ENCODE results near the gene RHD.
A peak's percentile ranks its signal among the peaks of the same experiment; 100 is the strongest.
"Not testable (repeated sequence)": the region's sequence is repeated elsewhere in the genome, so short reads cannot be mapped to it uniquely, and the experiment has no call there.

RHD gene

GRCh38 chr1:25309486-25309885 lies 37.2 kb downstream of the RHD start:
- DNase-seq, result not testable (repeated sequence)

DNA sequence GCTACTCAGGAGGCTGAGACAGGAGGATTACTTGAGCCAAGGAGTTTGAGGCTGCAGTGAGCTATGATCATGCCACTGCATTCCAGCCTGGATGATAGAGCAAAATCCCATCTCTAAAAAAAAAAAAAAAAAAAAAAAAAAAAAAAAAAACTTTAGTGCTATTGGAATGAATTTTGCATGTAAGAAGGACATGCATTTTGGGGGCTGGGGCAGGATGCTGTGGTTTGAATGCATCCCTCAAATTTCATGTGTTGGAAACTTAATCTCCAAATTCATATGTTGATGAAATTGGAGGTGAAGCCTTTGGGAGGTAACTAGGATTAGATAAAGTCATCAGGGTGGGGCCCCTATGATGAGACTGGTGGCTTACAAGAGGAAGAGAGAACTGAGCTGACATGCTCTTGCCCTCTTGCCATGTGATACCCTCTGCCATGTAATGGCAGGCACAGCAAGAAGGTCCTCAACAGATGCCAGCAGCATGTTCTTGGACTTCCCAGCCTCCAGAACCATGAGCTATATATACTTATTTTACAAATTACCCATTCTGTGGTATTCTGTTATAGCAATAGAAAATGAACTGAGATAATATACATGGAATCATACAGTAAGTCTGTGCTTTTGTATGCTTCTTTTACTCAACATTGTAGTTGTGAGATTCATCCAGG lies 40.6 kb downstream of the RHD start:
- not testable (repeated sequence) for DNase-seq

DNA sequence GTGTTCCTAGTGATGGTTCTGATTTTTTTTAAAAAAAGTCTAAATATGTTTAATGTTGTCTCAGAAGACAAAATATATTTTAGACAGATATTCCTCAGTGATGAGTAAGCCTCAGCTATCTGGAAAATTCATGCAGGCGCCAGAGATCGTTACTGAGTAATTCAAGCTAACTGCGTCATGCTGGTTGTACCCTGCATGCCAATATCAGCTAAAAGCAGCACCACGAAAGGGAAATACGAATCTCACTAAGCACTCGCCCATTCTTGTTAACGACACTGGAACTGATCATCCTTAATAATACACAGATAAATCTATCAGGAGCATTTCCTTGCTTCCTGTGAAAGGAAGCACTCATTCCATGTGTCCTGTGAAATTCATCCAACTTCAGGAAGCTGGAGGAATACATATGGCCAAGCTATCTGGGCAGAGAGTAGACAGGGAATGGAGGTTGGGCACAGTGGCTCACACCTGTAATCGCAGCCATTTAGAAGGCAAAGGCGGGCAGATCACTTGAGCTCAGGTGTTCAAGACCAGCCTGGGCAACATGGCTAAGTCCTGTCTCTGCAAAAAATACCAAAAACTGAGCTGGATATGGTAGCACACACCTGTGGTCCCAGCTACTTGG lies 48.1 kb downstream of the RHD start:
- peak; percentile 92 for DNase-seq

DNA sequence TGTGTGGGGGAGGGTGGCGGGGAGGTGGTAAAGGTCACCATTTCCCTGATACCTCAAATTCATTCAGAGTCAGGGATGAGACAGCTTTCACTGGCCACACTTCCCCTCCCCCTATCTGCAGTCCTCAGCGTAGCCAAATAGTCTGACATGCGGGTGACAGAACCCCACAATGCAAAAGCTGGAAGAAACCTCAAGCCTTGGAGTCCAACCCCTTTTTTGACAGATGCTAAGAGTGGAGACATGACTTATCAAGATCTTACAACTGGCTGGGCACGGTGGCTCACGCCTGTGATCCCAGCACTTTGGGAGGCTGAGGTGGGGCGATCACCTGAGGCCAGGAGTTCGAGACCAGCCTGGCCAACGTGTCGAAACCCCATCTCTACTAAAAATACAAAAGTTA lies 49.8 kb downstream of the RHD start:
- not testable (repeated sequence) for DNase-seq

DNA sequence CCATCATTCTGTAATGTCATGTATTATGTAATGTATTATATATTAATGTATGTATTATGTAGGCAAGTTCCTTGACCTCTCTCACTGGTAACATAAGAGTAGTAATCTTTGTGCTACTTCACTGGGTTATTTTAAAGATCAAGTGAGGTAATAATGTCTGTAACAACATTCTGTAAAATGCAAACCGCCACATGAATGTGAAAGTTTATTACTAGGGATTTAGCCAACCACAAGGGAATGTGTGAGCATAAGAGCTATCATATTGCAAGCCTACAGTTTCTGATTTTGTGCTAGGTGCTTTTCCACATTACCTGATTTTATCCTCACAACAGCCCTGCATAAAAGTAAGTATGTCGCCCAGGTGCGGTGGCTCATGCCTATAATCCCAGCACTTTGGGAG lies 52.1 kb downstream of the RHD start:
- DNase-seq, result not testable (repeated sequence)

DNA sequence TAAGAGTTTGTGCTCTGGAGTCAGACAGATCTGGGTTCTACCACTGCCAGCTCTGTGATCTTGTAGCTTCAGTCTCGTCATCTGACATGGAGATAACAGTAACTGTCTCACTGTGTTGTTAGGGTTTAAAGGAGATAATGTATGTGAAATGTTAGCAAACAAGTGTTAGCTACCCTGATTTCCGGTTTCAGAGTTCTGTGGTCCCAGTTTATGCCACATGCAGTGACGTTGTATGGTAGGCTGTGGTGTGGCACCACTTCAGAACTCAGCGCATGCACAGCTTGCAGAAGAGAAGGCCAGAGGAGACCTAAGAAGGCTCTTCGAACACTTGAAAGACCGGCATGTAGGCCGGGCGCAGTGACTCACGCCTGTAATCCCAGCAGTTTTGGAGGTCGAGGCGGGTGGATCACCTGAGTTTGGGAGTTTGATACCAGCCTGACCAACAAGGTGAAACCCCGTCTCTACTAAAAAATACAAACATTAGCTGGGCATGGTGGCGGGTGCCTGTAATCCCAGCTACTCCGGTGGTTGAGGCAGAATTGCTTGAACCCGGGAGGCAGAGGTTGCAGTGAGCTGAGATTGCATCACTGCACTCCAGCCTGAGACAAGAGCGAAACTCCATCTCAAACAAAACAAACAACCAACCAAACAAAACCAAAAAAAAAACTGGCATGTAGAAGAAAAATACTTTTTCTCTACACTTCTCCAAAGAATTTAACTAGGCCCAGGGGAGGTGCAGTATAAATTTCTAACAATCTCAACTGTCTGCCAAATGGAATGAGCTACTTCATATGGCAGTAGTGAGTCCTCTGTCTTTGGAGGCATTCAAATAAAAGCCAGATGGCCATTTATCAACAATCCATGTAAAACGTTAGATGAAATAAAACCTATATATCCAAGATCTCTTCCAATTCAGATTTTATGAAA lies 55.8 kb downstream of the RHD start:
- DNase-seq, result not testable (repeated sequence)

GRCh38 chr1:25328791-25329185 lies 56.5 kb downstream of the RHD start:
- DNase-seq, result not testable (repeated sequence)

DNA sequence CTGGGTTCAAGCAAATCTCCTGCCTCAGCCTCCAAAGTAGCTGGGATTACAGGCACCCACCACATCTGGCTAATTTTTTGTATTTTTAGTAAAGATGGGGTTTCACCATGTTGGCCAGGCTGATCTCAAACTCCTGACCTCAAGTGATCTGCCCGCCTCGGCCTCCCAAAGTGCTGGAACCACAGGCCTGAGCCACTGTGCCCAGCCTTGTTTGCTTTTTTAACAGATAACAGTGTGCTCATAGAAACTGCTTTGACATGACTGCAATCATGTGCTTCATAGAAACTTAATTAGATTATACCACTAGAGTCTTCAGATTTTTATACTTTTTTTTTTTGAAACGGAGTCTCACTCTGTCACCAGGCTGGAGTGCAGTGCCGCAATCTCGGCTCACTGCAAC lies 57.0 kb downstream of the RHD start:
- not testable (repeated sequence) for DNase-seq

DNA sequence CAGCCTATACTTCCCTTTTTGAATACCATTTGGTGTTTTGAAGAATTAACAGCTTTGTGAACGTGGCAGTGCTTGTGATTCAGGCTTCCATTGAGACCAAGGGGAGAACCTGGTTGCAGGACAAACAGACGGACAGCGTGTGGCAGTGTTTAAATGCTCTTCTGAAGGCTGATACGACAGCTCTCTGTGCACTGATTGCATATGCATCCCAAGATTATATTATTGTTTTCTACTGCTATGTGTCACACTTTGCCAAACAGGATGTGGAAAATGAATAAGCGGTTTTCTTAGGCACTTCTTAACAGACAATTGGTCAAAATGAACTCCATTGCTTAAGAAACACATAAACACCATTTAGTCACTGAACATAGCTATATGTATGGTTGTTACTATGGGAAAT lies 57.6 kb downstream of the RHD start:
- DNase-seq, result peak; percentile 45

- not testable (repeated sequence) for DNase-seq
Observed at GRCh38 chr1:25336922-25337354, 64.6 kb downstream of the RHD start.

GRCh38 chr1:25337483-25338187 lies 65.3 kb downstream of the RHD start:
- not testable (repeated sequence) for DNase-seq

DNA sequence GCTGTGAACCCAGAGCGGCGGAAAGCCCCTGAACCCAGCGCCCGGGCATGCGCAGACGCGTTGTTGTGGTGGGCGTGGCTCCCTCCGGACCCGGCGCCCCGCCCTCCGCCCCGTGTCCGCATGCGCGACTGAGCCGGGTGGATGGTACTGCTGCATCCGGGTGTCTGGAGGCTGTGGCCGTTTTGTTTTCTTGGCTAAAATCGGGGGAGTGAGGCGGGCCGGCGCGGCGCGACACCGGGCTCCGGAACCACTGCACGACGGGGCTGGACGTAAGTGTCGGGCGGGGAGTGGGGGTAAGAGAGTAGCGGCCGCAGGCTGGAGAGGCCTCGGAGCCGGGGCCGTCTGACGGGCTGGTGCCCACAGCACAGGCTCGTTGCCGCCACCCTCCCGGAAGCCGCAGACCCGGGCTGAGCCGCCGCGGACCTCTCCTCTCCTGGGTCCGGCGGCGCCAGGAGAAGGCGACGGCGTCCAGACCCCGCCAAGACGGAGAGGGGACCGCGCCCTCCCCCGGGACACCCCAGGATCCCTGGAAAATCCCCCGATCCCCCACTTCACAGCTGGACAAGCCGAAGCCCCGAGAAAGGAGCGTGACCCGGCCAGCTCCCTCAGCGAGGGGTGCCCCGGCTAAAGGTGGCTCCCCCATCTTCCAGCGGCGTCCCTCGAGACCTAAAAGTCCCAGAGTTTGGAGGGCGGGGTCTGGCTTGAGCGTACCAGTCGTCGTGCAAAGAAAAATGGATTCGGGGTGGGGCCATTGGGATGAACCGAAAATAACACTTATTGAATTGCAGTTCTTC lies 66.1 kb downstream of the RHD start, which contains the start of gene TMEM50A:
Gene TMEM50A (plus strand): TSS at position 147 of the 794 bp plus-strand sequence. CDS start 2,153 bp downstream, outside the sequence.
- peak; percentile 72 for DNase-seq

DNA sequence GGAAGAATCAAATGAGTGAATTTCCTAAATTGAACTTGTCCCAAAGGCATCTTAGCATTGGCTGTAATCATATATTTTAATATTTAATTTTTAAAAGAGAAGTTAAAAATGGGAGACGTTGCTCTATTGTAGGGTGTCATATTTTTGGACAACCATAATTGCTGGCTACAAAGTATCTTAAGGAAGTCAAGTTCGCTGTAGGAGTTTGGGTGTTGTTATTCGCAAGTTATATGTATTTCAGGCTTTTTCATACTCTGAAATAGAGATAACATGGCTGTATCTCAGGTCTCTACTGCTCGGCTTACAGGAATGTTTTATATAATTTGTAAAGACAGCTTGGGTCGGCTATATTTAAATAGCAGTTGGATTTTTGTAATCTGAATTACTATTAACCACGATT lies 66.7 kb downstream of the RHD start:
- DNase-seq, result no peak

- DNase-seq, result no peak
Observed at GRCh38 chr1:25341746-25342145, 69.4 kb downstream of the RHD start.

DNA sequence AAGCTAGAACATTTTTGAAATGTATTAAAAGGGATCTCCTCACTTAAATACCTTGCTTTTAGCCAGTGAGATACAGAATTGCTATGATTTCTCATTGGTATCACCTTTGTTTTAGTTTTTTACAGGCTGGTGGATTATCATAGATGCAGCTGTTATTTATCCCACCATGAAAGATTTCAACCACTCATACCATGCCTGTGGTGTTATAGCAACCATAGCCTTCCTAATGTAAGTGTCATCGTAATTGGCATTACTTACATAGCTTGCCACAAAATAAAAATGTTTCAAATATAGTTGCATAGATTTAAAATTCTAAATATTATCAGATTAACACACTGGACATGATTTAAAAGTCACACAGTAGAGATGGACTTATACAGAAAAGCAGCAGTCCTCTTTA lies 70.5 kb downstream of the RHD start:
- no peak for DNase-seq

DNA sequence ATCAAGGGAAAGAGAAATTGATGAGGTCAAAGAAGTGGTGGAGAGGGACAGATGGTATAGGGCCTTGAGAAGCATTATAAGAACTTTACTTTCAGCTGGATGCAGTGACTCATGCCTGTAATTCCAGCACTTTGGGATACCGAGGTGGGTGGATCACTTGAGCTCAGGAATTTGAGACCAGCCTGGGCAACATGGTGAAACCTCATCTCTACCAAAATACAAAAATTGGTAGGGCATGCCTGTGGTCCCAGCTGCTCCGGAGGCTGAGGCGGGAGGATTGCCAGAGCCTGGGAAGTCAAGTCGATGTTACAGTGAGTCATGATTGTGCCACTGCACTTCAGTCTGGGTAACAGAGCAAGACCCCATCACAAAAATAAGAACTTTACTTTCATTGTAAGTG lies 71.6 kb downstream of the RHD start:
- peak; percentile 85 for DNase-seq

- no peak for DNase-seq
Observed at GRCh38 chr1:25347556-25347955, 75.2 kb downstream of the RHD start.

DNA sequence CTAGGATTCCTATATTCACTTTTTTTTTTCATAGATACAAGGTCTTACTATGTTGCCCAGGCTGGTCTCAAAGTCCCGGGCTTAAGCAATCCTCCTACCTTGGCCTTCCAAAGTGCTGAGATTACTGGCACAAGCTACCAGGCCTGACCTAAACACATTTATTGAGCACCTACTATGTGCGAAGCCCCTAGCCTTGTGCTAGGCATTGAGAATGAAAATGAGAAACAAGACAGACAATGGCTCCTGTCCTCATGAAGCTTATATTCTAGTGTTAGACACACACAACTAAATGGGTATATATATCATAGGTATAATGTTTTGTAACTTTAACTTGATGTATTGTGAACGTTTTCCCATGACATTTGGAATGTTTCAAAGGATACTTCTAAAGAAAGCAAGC lies 77.3 kb downstream of the RHD start:
- no peak for DNase-seq

DNA sequence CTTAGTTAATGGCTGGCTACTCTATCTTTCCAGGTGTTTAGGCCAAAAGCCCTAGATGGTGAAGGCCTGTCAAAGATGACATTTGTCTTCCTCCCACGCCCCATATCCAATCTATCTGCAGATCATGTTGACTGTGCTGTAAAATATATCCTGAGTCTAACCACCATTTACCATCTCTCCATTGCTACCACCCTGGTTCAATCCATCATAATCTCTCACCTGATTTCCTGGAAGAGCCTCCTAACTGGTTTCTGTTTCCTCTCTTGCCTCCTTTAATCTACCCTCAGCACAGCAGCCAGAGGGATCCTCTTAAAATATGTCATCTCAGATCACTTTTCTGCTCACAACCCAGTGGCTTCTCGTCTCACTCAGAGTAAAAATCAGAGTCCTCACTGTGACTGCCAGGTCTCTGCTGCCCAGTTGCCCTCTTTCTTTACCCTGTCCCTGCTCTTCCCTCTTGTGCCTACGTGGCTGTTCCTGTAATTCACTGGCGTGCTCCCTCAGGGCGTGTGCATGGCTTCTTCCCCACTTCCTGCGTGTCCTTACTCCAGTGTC lies 83.6 kb downstream of the RHD start:
- no peak for DNase-seq

DNA sequence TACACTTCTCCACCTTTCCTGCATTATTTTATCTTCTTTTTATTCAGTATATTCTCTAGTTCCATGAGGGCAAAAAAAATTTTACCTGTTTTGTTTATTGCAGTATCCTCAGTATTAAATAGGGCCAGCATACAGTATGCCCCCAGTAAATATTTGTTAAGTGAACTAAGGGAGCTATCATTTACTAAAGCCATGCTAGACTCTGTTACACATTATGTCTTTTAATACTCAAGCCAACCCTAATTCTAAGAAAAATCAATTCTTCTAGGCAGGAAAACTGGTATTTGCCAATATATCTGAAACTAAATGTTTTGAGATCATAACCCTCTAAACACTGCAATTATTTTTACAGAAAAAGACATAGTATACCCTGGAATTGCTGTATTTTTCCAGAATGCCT lies 84.1 kb downstream of the RHD start:
- DNase-seq, result no peak

GRCh38 chr1:25356848-25357247 lies 84.5 kb downstream of the RHD start:
- DNase-seq, result no peak

Measured in NCI-H226 (cell line).